Transverse colon (tissue), 4 donors: ENCODE data around the gene KIZ. TPM values are rescaled to one million over a fixed set of nuclear protein-coding genes. Genes with fewer than 3 reads are reported as not detected.

ENCODE experiments used
- DNase-seq: peaks from one replicate; pipeline ENCODE4 v3.0.0-alpha.2; 2019
- H3K27ac ChIP-seq, 4 donors: fragments of 200-600 bp; sonication (generic); 2 replicates each; pipeline ENCODE4 v1.5.1; 2016 to 2018; ENCODE audit warnings: inconsistent platforms in 4 of 4
- H3K27me3 ChIP-seq: fragments of 200-600 bp; sonication (generic); 2 replicates; pipeline ENCODE4 v1.5.1; 2017; ENCODE audit warnings: inconsistent platforms
- H3K36me3 ChIP-seq, 4 donors: fragments of 200-600 bp; sonication (generic); 2 replicates each; pipeline ENCODE4 v1.5.1; 2017 to 2019; ENCODE audit warnings: inconsistent platforms in 4 of 4
- H3K4me1 ChIP-seq, 4 donors: fragments of 200-600 bp; sonication (generic); 2 replicates each; pipeline ENCODE4 v1.5.1; 2017 to 2020; ENCODE audit warnings: inconsistent platforms in 4 of 4
- H3K4me3 ChIP-seq, 4 donors: fragments of 200-600 bp; sonication (generic); 1 replicate in 1 of 4; 2 replicates in 3 of 4; pipeline versions ENCODE4 v1.5.1 to v1.6.1; 2017 to 2019; ENCODE audit warnings: inconsistent platforms in 4 of 4
- H3K9me3 ChIP-seq, 2 donors: fragments of 200-600 bp; sonication (generic); 2 replicates each; pipeline ENCODE4 v1.5.1; 2017 to 2019; ENCODE audit warnings: inconsistent platforms in 2 of 2
- EP300 ChIP-seq: sonication (generic); formaldehyde crosslinking; IDR thresholded peaks from one replicate; pipeline ENCODE4 v1.6.1; 2017; ENCODE audit warnings: antibody characterized with exemption, low read depth
- POLR2A ChIP-seq: fragments of 450-650 bp; IDR thresholded peaks from one replicate; pipeline ENCODE4 v1.6.1; 2016; ENCODE audit warnings: antibody characterized with exemption, mild to moderate bottlenecking, moderate library complexity
- POLR2AphosphoS5 ChIP-seq, 3 donors: sonication (generic); formaldehyde crosslinking; IDR thresholded peaks; one replicate each; pipeline ENCODE4 v1.6.1; 2016; ENCODE audit warnings: antibody characterized with exemption in 3 of 3
- WGBS, 2 donors: methylation state at CpG; one replicate each; pipeline ENCODE4 v1.1.5; 2018; ENCODE audit warnings: low coverage in 1 of 2; 5-methylcytosine and 5-hydroxymethylcytosine counted together
- in situ Hi-C, 4 donors: fragments of 200-750 bp; cut with MboI; loops; one replicate each; pipeline versions ENCODE4 v1.15.0 to v1.15.1; 2017; ENCODE audit warnings: low sequenced_read_pairs in 3 of 4, low pct_ligation_motif_present in 1 of 4, low pct_unique_long_range_greater_than_20kb in 1 of 4
- intact Hi-C: fragments of 100-400 bp; cut with DNase I; formaldehyde crosslinking; loops from one replicate; pipeline ENCODE4 v1.15.1; 2023; ENCODE audit warnings: low total_unique reads
- total RNA-seq, 4 donors: library from RNA; depleted of rRNA; stranded (reverse); fragments of >200 nt; gene quantifications; one replicate each; pipeline ENCODE4 v1.1.0, GENCODE V29; 2016
- TF ChIP-seq, protein P1 (sequence below), 5 experiments: fragments of 200-600 bp in 3 of 5; fragments of 450-650 bp in 2 of 5; sonication (generic) in 3 of 5; IDR thresholded peaks; 1 replicate in 2 of 5; 2 replicates in 3 of 5; pipeline ENCODE4 v1.5.1; 2016 to 2017; ENCODE audit warnings: antibody characterized with exemption in 5 of 5, inconsistent platforms in 3 of 5, mild to moderate bottlenecking in 2 of 5, moderate library complexity in 1 of 5

The KIZ gene
- total RNA-seq, 4 donors from 2014 or later: 24.3 to 95.9 (median 36.9) TPM

DNA sequence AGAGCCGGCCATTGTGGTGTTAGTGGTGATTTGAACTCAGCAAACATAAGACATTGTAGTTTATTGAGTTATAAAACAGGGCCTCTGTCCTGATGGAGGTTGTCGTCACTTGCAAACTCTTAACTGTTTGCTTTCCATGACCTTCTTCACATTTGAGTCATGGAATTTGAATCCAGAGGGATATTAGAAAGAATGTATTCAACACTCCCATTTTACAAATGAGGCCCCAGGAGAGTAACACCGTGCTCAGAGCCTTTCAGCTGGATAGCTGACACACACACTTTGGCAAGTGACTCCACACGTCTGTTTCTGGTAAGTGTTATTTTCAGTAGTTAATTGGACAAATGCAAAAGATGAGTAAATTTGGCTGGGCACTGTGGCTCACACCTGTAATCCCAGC lies 104.8 kb downstream of the KIZ start:
- intact Hi-C loops: no loop called here
- 74 to 88% methylated on average over 2 to 4 of the region's 4 CpGs for WGBS, 2 donors
- no peak overlapping the region for H3K4me3 ChIP-seq

DNA sequence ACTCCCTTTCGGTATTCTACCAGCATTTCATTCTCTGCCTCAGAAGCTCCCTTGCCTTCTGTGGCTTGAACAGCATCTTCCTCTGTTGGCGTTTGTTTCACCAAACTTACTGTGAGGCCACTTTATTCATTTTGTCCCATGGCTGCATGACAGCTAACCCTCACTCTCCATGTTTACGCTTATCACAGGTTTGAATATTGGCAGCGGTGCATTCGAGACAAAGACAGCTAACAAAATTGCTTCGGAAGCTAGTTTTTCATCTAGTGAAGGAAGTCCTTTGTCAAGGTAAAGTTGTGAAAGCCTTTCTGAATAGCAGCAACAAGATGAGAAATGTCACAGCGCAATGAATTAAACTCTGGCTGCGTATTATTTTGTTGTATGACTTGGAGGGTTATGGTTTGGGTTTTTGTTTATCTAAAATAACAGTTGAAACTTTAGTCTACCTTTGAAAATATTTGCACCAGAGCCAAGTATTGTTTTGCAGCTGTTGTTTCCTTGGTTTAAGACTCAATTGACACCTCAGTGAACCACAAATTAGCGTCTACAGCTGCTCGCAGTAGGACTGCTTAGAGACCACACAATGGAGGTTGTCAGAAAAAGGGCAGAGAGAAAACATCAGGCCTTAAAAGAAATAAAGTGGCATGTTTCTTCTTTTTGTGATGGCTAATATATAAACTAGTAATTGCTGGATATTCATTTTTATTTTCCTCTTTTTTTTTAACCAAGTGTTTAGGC lies 106.8 kb downstream of the KIZ start:
- Histone ChIP-seq H3K4me1 (peaks cover 0 to 11% (median 4%) of the 10 kb centered on the region in 4 donors), H3K27me3 (no peaks in the 10 kb centered on the region), H3K27ac (no peak overlapping the region), H3K4me3 (no peak overlapping the region), H3K9me3 (no peaks in the 10 kb centered on the region), H3K36me3 (peaks cover 0 to 10% (median 2%) of the 10 kb centered on the region in 4 donors)
- WGBS, 2 donors: 86 to 92% methylated on average over 10 of the region's 10 CpGs
- in situ Hi-C loops (loop anchor here (10.0 to 25.0 kb wide), 3 partner anchors 272 to 370 kb away; partner anchors contain the start of gene NKX2-2 (in 1 of the 4)), intact Hi-C loops (no loop called here)
- no peak for DNase-seq
- TF ChIP-seq, protein P1, sequence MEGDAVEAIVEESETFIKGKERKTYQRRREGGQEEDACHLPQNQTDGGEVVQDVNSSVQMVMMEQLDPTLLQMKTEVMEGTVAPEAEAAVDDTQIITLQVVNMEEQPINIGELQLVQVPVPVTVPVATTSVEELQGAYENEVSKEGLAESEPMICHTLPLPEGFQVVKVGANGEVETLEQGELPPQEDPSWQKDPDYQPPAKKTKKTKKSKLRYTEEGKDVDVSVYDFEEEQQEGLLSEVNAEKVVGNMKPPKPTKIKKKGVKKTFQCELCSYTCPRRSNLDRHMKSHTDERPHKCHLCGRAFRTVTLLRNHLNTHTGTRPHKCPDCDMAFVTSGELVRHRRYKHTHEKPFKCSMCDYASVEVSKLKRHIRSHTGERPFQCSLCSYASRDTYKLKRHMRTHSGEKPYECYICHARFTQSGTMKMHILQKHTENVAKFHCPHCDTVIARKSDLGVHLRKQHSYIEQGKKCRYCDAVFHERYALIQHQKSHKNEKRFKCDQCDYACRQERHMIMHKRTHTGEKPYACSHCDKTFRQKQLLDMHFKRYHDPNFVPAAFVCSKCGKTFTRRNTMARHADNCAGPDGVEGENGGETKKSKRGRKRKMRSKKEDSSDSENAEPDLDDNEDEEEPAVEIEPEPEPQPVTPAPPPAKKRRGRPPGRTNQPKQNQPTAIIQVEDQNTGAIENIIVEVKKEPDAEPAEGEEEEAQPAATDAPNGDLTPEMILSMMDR (IDR thresholded peaks at IDR 0.05): no peak
- TF ChIP-seq POLR2A (no peak), POLR2AphosphoS5 (IDR thresholded peaks at IDR 0.05) (no peak), EP300 (no peak)

More for the DNA sequence above, 104.8 kb downstream of the KIZ start:
- peaks cover 0 to 10% (median 2%) of the 10 kb centered on the region in 4 donors for H3K36me3 ChIP-seq
- no peaks in the 10 kb centered on the region for H3K27me3 ChIP-seq
- DNase-seq: no peak
- in situ Hi-C loops: loop anchor here (10.0 to 25.0 kb wide), 3 partner anchors 274 to 368 kb away; partner anchors contain the start of gene NKX2-2 (in 1 of the 4)
- H3K4me1 ChIP-seq: peaks cover 0 to 6% (median 2%) of the 10 kb centered on the region in 4 donors
- H3K27ac ChIP-seq: no peak overlapping the region
- TF ChIP-seq POLR2AphosphoS5 (IDR thresholded peaks at IDR 0.05): no peak
- TF ChIP-seq, protein P1 (IDR thresholded peaks at IDR 0.05): no peak
- no peak for TF ChIP-seq EP300
- H3K9me3 ChIP-seq: no peaks in the 10 kb centered on the region

DNA sequence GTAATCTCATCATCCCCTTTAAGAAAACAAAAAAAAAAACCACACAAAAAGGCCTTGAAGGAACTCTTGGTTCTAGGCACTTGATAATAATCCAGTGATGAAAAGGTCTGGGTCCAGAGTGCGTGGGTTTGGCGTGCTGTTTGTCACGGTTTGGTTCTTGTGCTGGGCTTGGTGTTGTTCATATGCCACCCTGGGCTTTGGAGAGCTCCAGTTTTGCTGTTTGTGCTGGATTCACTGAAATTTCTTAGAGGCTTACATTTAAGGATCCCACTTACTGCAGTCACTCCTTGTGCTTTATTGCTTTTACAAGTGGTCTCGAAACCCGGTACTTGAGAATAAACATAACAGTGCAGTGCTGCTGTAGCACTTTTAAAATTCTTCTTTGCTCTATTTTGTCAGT lies 108.4 kb downstream of the KIZ start:
- H3K36me3 ChIP-seq: peaks cover 0 to 8% (median 2%) of the 10 kb centered on the region in 4 donors
- H3K9me3 ChIP-seq: no peaks in the 10 kb centered on the region
- H3K27ac ChIP-seq: no peak overlapping the region
- TF ChIP-seq POLR2A: no peak
- TF ChIP-seq, protein P1 (IDR thresholded peaks at IDR 0.05): no peak
- no peak for TF ChIP-seq EP300
- TF ChIP-seq POLR2AphosphoS5 (IDR thresholded peaks at IDR 0.05): no peak
- DNase-seq: no peak
- no peaks in the 10 kb centered on the region for H3K27me3 ChIP-seq
- intact Hi-C loops: no loop called here
- H3K4me1 ChIP-seq: peaks cover 0 to 11% (median 4%) of the 10 kb centered on the region in 4 donors
- in situ Hi-C loops: loop anchor here (10.0 to 25.0 kb wide), 3 partner anchors 270 to 372 kb away; partner anchors contain the start of gene NKX2-2 (in 1 of the 4)
- no peak overlapping the region for H3K4me3 ChIP-seq
- WGBS, 2 donors: 83 to 92% methylated on average over 5 of the region's 5 CpGs

DNA sequence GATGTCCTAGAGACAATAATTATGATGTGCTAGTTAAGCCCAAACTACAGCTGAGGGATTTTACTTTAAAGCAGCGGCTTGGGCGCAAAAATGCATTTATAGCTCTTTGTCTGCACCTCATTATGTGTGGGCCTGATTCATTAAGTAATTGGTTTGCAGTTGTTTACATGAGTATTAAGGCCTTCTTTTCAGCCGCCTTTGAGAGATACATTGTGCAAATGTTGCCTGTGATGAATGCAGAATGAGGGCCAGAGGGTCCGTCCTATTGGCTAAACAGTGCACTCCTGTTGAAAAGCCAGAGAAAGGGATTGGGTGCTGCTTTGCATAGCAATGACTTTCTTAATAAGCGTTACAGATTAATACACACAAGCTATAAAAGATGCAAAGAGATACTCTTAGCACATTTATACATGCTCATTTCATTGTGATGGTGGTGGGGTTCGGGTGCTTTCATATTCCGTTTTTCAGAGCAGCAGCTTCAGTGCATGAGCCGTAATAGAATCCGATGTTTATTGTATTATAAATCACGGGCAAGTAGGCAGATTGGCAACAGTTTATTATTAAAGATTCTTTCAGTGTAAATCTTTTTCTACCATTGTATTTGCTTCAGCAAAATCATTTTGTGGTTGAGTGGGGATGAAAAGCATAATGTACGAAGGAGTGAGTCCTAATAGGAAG lies 109.1 kb downstream of the KIZ start:
- no peak for DNase-seq
- H3K27me3 ChIP-seq: no peaks in the 10 kb centered on the region
- H3K4me3 ChIP-seq: no peak overlapping the region
- in situ Hi-C loops (loop anchor here (5.0 to 25.0 kb wide), 4 partner anchors 267 to 373 kb away; partner anchors contain the start of gene NKX2-2 (in 1 of the 4)), intact Hi-C loops (loop anchor here (5.0 kb wide), 1 partner anchor 272 kb away; no protein-coding TSS in a partner anchor)
- TF ChIP-seq POLR2A: no peak
- TF ChIP-seq EP300: no peak
- TF ChIP-seq, protein P1 (IDR thresholded peaks at IDR 0.05): no peak
- no peak for TF ChIP-seq POLR2AphosphoS5 (IDR thresholded peaks at IDR 0.05)
- H3K9me3 ChIP-seq: no peaks in the 10 kb centered on the region
- peaks cover 0 to 11% (median 4%) of the 10 kb centered on the region in 4 donors for H3K4me1 ChIP-seq
- 81 to 86% methylated on average over 10 to 11 of the region's 11 CpGs for WGBS, 2 donors
- H3K27ac ChIP-seq: no peak overlapping the region
- H3K36me3 ChIP-seq: peaks cover 0 to 3% (median under 1%) of the 10 kb centered on the region in 4 donors
